GM18517 (cell line): ENCODE results near the gene ADAMTS7.
"Not testable (repeated sequence)": the region's sequence is repeated elsewhere in the genome, so short reads cannot be mapped to it uniquely, and the experiment has no call there.

Experiments used
- ATAC-seq: cut with Tn5 transposase; IDR thresholded peaks from one replicate; pipeline ENCODE4 v1.9.1; 2021; ENCODE audit warnings: mild to moderate bottlenecking, moderate library complexity; ENCODE audit not compliant: unreplicated experiment

Gene ADAMTS7

GRCh38 chr15:78732634-78733033 is 78.6 kb downstream of the ADAMTS7 start:
- ATAC-seq = no peak

DNA sequence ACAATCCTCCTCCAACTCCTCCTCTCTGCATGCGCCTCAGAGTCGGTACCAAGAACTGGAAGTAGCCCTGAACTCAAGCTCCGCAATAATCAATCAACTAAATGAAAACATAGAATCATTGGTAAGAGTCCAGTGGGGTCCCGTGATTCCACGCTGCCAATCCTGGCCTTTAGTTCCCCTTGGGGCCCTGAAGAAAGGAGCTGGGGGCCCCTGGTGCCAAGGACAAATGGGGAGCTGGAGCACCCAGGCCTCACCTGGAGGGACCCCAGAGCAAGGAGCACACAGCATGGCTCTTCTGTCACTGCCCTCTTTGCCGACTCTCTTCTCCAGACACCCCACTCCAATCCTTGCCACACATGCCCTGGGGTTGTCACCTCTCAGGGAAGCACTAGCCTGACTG is 80.3 kb downstream of the ADAMTS7 start:
- ATAC-seq = no peak

GRCh38 chr15:78728427-78728826 is 82.8 kb downstream of the ADAMTS7 start:
- ATAC-seq = not testable (repeated sequence)

DNA sequence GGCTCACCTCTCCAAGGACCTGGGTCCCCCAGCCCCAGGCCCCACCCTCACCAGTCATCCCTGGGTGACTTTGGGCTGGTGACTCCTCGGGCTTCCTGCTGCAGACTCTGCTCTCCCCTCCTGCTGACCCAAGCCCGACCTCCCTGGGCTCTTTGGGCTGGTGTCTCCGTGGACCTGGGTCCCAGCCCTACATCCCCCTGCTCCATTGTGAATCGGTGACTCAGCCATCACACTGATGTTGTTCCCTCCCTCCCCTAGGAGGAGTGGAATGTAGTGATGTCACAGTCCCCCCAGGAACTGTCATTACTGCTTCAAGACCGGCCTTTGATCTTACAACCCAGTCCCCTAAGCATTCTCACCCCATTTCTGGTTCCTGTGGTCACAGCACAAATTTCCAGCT is 83.7 kb downstream of the ADAMTS7 start:
- ATAC-seq = no peak

- no peak for ATAC-seq
Observed at GRCh38 chr15:78726870-78727551, 84.3 kb downstream of the ADAMTS7 start.

GRCh38 chr15:78719819-78720450 is 91.3 kb downstream of the ADAMTS7 start:
- ATAC-seq = not testable (repeated sequence)

DNA sequence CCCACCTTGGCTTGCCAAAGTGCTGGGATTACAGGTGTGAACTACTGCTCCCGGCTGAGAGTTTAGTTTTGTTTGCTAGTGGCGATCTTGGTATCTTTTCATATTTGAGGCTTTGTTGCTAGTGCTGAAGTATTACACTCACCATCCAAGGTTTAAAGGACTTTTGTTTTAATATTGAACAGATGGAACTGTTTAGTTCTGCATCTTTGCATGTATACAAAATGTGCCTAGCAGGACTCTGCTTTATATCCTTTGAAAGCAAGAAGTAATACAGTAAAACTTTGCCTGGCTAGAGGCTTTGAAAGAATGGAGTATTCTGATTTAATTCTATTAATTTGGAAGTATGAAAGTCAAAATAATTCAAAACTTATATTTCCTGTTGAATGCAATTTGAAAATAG is 92.4 kb downstream of the ADAMTS7 start:
- no peak for ATAC-seq

DNA sequence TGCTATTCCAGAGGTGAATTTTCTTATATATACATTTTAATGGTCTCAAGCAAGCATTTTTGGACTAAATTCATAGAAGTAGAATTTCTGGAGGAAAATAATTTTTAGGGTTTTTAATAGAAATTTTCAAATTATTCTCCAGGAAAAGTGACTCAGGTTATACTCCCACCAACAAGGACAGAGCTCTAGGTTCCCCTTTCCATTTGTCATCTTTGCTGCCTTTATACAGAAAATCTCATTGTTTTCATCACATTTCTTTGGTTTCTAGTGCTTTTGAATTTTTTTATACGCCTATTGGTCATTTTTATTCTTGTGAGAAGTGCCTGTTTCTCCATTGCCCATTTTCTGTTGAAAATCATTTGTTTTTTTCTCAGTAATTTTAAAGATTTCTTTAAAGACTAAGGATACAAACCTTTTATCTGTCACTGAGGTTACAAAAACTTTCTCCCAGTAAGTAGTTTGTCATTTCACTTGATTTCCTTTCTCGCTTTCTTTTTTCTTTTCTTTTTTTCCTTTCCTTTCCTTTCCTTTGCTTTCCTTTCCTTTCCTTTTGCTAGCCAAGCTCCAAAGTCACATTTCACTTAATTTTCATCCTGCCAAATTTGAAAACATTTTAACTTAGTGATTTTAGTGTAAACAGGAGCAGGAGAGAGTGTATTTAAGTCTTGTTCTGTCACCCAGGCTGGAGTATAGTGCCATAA is 93.2 kb downstream of the ADAMTS7 start:
- no peak for ATAC-seq

GRCh38 chr15:78716651-78717050 is 94.6 kb downstream of the ADAMTS7 start:
- ATAC-seq = no peak

- no peak for ATAC-seq
Observed at GRCh38 chr15:78715930-78716329, 95.3 kb downstream of the ADAMTS7 start.

DNA sequence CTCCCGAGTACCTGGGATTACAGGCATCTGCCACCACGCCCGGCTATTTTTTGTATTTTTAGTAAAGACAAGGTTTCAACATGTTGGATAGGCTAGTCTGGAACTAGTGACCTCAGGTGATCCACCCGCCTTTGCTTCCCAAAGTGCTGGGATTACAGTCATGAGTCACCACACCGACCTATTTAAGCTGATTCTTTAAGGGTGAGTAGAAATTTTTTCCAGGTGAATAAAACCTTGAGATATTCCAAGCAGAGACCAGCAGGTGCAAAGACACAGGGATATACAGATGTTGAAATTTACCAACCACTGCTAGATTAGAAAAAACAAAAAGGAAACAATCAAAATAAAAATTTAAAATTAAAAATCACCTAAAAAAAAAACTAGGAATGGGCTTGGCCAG is 95.8 kb downstream of the ADAMTS7 start:
- ATAC-seq = no peak

DNA sequence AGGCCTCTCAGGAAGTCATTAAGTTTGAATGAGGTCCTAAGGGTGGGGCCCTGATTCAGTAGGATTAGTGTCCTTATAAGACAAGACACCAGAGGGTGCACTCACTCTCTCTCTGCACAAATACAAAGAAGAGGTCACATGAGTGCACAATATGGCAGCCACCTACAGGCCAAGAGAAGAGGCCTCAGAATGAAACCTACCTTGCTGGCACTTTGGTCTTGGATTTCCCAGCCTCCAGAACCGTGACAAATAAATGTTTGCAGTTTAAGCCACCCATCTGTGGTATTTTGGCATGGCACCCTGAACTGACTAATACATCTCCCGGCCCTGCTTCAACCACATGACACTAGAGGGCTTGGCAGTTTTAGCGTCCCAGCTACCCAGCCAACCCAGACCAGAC is 96.4 kb downstream of the ADAMTS7 start:
- ATAC-seq = no peak

- no peak for ATAC-seq
Observed at GRCh38 chr15:78712797-78713515, 98.3 kb downstream of the ADAMTS7 start.

- no peak for ATAC-seq
Observed at GRCh38 chr15:78711638-78712037, 99.6 kb downstream of the ADAMTS7 start.

GRCh38 chr15:78709263-78709882 is 101.9 kb downstream of the ADAMTS7 start:
- ATAC-seq = no peak
